Right atrium auricular region (tissue), 2 donors: ENCODE data around the gene HEXD. TPM values are rescaled to one million over a fixed set of nuclear protein-coding genes. Genes with fewer than 3 reads are reported as not detected.
"Not testable (repeated sequence)": the region's sequence is repeated elsewhere in the genome, so short reads cannot be mapped to it uniquely, and the experiment has no call there.

Experiments used
- DNase-seq: peaks from one replicate; pipeline ENCODE4 v3.0.0-alpha.2; 2019; ENCODE audit warnings: low spot score
- H3K27ac ChIP-seq, 2 donors: fragments of 200-600 bp; sonication (generic); 1 replicate in 1 of 2; 2 replicates in 1 of 2; pipeline ENCODE4 v1.5.1; 2016 to 2019
- H3K27me3 ChIP-seq, 2 donors: fragments of 200-600 bp; sonication (generic); one replicate each; pipeline versions ENCODE4 v1.5.1 to v1.6.0; 2017 to 2019
- H3K36me3 ChIP-seq: fragments of 200-600 bp; sonication (generic); one replicate; pipeline ENCODE4 v1.5.1; 2016
- H3K4me1 ChIP-seq, 2 donors: fragments of 200-600 bp; sonication (generic); one replicate each; pipeline versions ENCODE4 v1.5.1 to v1.6.0; 2017 to 2019
- H3K4me3 ChIP-seq, 2 donors: fragments of 200-600 bp; sonication (generic); 1 replicate in 1 of 2; 2 replicates in 1 of 2; pipeline ENCODE4 v1.5.1; 2017 to 2019; ENCODE audit warnings: mild to moderate bottlenecking in 1 of 2, moderate library complexity in 1 of 2
- H3K9me3 ChIP-seq, 2 donors: fragments of 200-600 bp; sonication (generic); one replicate each; pipeline ENCODE4 v1.5.1; 2019
- total RNA-seq, 2 donors: library from RNA; depleted of rRNA; stranded (reverse); fragments of >200 nt; gene quantifications; one replicate each; pipeline ENCODE4 v1.1.0, GENCODE V29; 2016
- TF ChIP-seq, protein P1 (sequence below), 2 donors: fragments of 200-600 bp; sonication (generic); IDR thresholded peaks; one replicate each; pipeline ENCODE4 v1.5.1; 2019; ENCODE audit warnings: antibody characterized with exemption in 2 of 2

HEXD gene
- total RNA-seq, 2 donors from 2014 or later: 11.3 to 15.6 TPM

DNA sequence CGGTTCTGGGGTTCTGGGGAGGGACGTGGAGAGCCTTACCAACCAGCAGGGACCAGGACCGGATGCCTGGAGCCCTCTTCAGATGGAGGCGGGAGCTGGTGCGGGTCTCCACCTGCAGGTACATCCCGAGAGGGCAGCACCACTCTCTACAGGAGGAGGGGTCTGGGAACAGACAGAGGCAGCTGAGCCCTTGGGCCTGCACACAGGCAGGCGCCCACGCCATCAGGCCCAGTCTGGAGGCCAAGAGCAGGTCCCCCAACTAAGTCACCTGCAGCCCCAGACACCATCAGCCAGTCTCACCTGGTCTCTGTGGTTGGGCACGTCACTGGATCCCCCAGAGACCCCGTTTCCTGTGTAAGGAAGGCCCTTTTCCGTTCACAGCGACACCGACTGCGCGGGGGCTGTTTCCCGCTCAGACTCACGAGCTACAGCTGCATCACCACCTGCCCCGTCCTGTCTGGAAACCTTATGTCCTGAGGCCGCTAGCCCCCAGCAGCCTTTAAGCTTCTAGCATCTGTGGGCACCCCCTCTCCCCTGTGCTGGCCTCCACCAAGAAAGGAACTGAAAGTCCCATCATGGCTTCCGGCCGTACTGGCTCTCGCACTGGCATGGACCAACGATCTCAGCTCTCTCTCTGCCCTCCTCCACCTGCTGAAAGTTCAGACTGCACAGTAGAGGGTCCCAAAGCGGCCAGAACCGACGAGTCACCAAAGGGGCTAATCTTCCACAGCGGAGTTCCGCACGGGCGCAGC is 31.2 kb downstream of the HEXD start:
- Histone ChIP-seq H3K36me3 (no peaks in the 10 kb centered on the region), H3K27ac (peak overlapping the region; percentile 84 to 93), H3K27me3 (no peaks in the 10 kb centered on the region), H3K4me3 (peak overlapping the region; percentile 87 to 91), H3K9me3 (no peaks in the 10 kb centered on the region), H3K4me1 (peaks cover 0 to 35% of the 10 kb centered on the region in 2 donors)
- TF ChIP-seq, protein P1, sequence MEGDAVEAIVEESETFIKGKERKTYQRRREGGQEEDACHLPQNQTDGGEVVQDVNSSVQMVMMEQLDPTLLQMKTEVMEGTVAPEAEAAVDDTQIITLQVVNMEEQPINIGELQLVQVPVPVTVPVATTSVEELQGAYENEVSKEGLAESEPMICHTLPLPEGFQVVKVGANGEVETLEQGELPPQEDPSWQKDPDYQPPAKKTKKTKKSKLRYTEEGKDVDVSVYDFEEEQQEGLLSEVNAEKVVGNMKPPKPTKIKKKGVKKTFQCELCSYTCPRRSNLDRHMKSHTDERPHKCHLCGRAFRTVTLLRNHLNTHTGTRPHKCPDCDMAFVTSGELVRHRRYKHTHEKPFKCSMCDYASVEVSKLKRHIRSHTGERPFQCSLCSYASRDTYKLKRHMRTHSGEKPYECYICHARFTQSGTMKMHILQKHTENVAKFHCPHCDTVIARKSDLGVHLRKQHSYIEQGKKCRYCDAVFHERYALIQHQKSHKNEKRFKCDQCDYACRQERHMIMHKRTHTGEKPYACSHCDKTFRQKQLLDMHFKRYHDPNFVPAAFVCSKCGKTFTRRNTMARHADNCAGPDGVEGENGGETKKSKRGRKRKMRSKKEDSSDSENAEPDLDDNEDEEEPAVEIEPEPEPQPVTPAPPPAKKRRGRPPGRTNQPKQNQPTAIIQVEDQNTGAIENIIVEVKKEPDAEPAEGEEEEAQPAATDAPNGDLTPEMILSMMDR (IDR thresholded peaks at IDR 0.05): no peak
- no peak for DNase-seq

DNA sequence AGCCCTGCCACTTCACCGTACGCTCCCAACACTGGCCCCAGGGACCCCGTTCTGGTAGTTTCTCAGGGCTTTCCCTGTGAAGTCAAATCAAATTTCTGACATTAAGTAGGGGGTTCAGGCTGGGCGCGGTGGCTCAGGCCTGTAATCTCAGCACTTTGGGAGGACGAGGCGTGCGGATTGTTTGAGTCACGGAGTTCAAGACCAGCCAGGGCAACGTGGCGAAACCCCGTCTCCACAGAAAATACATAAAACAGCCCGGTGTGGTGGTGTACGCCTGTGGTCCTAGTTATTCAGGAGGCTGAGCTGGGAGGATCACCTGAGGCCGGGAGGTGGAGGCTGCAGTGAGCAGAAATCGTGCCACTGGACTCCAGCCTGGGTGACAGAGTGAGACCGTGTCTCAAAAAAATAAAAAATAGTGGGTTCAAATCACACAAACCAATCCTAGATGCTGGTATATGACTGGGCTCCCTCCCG is 31.8 kb downstream of the HEXD start:
- DNase-seq: no peak
- H3K36me3 ChIP-seq: no peaks in the 10 kb centered on the region
- no peaks in the 10 kb centered on the region for H3K27me3 ChIP-seq
- H3K4me1 ChIP-seq: peaks cover 0 to 35% of the 10 kb centered on the region in 2 donors
- peak overlapping the region; percentile 87 to 91 for H3K4me3 ChIP-seq
- H3K9me3 ChIP-seq: no peaks in the 10 kb centered on the region
- peak overlapping the region; percentile 84 to 93 for H3K27ac ChIP-seq
- TF ChIP-seq, protein P1 (IDR thresholded peaks at IDR 0.05): no peak

DNA sequence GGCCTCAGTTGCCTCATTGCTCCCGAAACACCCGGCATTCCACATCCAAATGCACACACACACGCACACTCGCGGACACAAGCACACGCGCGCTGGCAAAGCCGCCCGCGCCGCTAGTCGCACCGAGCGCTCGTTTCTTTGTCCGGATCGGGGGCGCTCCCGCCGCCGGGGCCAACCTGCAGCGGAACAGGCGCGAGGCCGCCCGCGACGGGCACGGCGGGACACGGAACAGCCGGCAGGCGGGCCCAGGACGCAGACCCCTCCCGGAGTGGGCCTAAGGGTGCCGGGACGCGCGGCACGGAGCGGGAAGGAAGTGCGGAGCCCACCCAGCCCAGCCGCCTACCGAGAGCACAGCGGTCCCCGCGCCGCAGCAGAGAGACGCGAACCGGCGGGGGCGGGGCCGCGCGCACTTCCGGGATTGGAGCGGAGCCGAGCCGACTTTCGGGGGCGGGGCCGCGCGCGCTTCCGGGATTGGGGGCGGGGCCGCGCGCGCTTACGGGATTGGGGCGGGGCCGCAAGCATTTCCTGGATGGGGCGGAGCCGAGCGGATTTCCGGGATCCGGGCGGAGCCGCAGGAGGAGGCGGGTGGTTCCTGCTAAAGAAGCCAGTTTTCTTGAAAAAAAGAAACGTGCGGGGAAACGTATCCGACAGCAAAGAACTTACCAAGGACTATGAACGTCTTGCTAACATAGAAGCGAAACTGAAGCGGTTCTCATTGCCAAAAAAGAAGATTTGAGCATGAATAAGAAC is 32.4 kb downstream of the HEXD start, which contains the start of gene CYBC1:
TSS of gene CYBC1 (minus strand) at position 396 of the 750 bp plus-strand sequence. CDS start 1,498 bp downstream, outside the sequence.
- TF ChIP-seq, protein P1 (IDR thresholded peaks at IDR 0.05): peak in 1 of 2 donors; percentile 11
- peak; percentile 90 for DNase-seq
- Histone ChIP-seq H3K36me3 (no peaks in the 10 kb centered on the region), H3K27ac (peak within 1 kb of the TSS; percentile 84 to 93), H3K27me3 (no peaks in the 10 kb centered on the region), H3K4me3 (peak within 1 kb of the TSS; percentile 87 to 91), H3K9me3 (no peaks in the 10 kb centered on the region), H3K4me1 (peaks cover 0 to 29% of the 10 kb centered on the region in 2 donors)

DNA sequence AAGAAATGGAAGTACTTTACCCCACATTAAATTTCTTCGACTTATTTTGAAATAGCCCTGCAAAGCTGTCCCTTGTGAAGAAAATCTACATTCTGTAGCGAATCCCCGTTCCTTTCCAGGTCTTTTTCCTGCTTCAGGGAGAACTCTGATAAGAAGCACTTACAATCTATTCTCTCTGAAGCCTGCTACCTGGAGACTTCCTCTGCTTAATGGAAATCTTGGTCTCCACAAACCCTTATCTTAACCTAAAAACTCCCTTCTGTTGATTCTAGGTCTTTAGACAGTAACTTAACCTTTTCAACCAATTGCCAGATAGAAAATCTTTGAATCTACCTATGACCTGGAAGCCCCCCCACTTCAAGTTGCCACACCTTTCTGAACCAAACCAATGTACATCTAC is 34.0 kb downstream of the HEXD start:
- Histone ChIP-seq H3K27ac (no peak overlapping the region), H3K9me3 (no peaks in the 10 kb centered on the region), H3K27me3 (no peaks in the 10 kb centered on the region), H3K4me1 (peaks cover 0 to 34% of the 10 kb centered on the region in 2 donors), H3K36me3 (no peaks in the 10 kb centered on the region), H3K4me3 (no peak overlapping the region)
- no peak for DNase-seq
- TF ChIP-seq, protein P1 (IDR thresholded peaks at IDR 0.05): no peak

DNA sequence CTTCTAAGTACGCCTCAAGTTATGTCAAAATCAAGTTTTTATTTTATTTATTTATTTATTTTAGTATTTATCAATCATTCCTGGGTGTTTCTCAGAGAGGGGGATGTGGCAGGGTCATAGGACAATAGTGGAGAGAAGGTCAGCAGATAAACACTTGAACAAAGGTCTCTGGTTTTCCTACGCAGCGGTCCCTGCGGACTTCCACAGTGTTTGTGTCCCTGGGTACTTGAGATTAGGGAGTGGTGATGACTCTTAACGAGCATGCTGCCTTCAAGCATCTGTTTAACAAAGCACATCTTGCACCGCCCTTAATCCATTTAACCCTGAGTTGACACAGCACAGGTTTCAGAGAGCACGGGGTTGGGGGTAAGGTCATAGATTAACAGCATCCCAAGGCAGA is 35.0 kb downstream of the HEXD start:
- not testable (repeated sequence) for H3K4me3 ChIP-seq, H3K36me3 ChIP-seq, H3K27ac ChIP-seq, DNase-seq, H3K27me3 ChIP-seq, H3K9me3 ChIP-seq
- H3K4me1 ChIP-seq: peaks cover 0 to 39% of the 10 kb centered on the region in 2 donors

DNA sequence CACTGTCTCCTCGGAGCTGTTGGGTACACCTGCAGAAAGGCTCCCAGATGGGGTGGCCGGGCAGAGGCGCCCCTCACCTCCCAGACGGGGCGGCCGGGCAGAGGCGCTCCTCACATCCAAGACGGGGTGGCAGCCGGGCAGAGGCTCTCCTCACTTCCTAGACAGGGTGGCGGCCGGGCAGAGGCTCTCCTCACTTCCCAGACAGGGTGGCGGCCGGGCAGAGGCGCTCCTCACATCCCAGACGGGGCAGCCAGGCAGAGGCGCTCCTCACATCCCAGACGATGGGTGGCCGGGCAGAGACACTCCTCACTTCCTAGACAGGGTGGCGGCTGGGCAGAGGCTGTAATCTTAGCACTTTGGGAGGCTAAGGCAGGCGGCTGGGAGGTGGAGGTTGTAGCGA is 35.6 kb downstream of the HEXD start:
- H3K4me3 ChIP-seq, H3K27me3 ChIP-seq, H3K9me3 ChIP-seq, DNase-seq, H3K36me3 ChIP-seq, H3K27ac ChIP-seq: not testable (repeated sequence)
- peaks cover 0 to 39% of the 10 kb centered on the region in 2 donors for H3K4me1 ChIP-seq
